ENCODE results near the gene B3GALT5.

- TF ChIP-seq CTCF (IDR thresholded peaks at IDR 0.05) (no peak), EZH2 (IDR thresholded peaks at IDR 0.05; ENCODE audit: borderline replicate concordance, insufficient read depth, low read depth, low read length, poor library complexity, severe bottlenecking) (no peak)
Observed at GRCh38 chr21:39601187-39601928, 11.4 kb upstream of the B3GALT5 start.

Data from B cell (primary cell).